C4-2B (cell line): ENCODE data around the gene SCAF8.

ENCODE experiments used
- H3K27ac ChIP-seq: fragments of 450-650 bp; 2 replicates; pipeline ENCODE4 v1.5.1; 2017
- CTCF ChIP-seq: fragments of 450-650 bp; conservative IDR thresholded peaks from 2 replicates; pipeline ENCODE4 v1.5.1; 2017; ENCODE audit warnings: mild to moderate bottlenecking
- ZFX ChIP-seq: fragments of 450-650 bp; IDR thresholded peaks from 2 replicates; pipeline ENCODE4 v1.6.1; 2017

SCAF8 gene

GRCh38 chr6:154822947-154823558 is 89.8 kb downstream of the SCAF8 start:
- no peak for TF ChIP-seq ZFX
- no peak for TF ChIP-seq CTCF
- H3K27ac ChIP-seq: no peak overlapping the region

GRCh38 chr6:154824076-154824475 is 90.9 kb downstream of the SCAF8 start:
- no peak overlapping the region for H3K27ac ChIP-seq
- TF ChIP-seq CTCF: no peak
- TF ChIP-seq ZFX: no peak

- no peak overlapping the region for H3K27ac ChIP-seq
- no peak for TF ChIP-seq CTCF
- TF ChIP-seq ZFX: no peak
These were observed 96.8 kb downstream of the SCAF8 start for GRCh38 chr6:154829970-154830369.

- no peak for TF ChIP-seq CTCF
- TF ChIP-seq ZFX: no peak
- H3K27ac ChIP-seq: no peak overlapping the region
These were observed 97.6 kb downstream of the SCAF8 start for GRCh38 chr6:154830771-154831170.

- TF ChIP-seq CTCF (no peak), ZFX (no peak)
- no peak overlapping the region for H3K27ac ChIP-seq
These were observed 102.1 kb downstream of the SCAF8 start for GRCh38 chr6:154835307-154835706.

- TF ChIP-seq ZFX (no peak), CTCF (no peak)
- no peak overlapping the region for H3K27ac ChIP-seq
These were observed 106.3 kb downstream of the SCAF8 start for GRCh38 chr6:154839546-154839945.

GRCh38 chr6:154840363-154840762 is 107.1 kb downstream of the SCAF8 start:
- TF ChIP-seq CTCF (no peak), ZFX (no peak)
- H3K27ac ChIP-seq: no peak overlapping the region
